Endothelial cell of umbilical vein (primary cell): Measurements from ENCODE around the gene TMEM167B.

Source experiments
- CTCF ChIP-seq, 2 donors: IDR thresholded peaks; 1 replicate in 1 of 2; 2 replicates in 1 of 2; pipeline ENCODE4 v1.5.1; 2011; ENCODE audit warnings: low read length in 2 of 2, mild to moderate bottlenecking in 2 of 2, moderate library complexity in 2 of 2, control low read depth in 1 of 2, inconsistent platforms in 1 of 2, low read depth in 1 of 2; ENCODE audit not compliant: insufficient read depth in 1 of 2; ENCODE audit errors: extremely low read depth in 1 of 2
- POLR2AphosphoS5 ChIP-seq: IDR thresholded peaks from 2 replicates; pipeline ENCODE4 v1.6.1; 2012; ENCODE audit warnings: low read depth, mild to moderate bottlenecking, control low read depth, low read length, moderate library complexity; ENCODE audit not compliant: insufficient read depth

GRCh38 chr1:109047339-109047738 is 43.2 kb upstream of the TMEM167B start:
- no peak for TF ChIP-seq CTCF (IDR thresholded peaks at IDR 0.05; ENCODE audit: extremely low read depth in 1 of 2, insufficient read depth in 1 of 2, low read depth in 1 of 2, low read length in 2 of 2)
- no peak for TF ChIP-seq POLR2AphosphoS5
